ENCODE results near the gene ANTXR1.

Gene ANTXR1

DNA sequence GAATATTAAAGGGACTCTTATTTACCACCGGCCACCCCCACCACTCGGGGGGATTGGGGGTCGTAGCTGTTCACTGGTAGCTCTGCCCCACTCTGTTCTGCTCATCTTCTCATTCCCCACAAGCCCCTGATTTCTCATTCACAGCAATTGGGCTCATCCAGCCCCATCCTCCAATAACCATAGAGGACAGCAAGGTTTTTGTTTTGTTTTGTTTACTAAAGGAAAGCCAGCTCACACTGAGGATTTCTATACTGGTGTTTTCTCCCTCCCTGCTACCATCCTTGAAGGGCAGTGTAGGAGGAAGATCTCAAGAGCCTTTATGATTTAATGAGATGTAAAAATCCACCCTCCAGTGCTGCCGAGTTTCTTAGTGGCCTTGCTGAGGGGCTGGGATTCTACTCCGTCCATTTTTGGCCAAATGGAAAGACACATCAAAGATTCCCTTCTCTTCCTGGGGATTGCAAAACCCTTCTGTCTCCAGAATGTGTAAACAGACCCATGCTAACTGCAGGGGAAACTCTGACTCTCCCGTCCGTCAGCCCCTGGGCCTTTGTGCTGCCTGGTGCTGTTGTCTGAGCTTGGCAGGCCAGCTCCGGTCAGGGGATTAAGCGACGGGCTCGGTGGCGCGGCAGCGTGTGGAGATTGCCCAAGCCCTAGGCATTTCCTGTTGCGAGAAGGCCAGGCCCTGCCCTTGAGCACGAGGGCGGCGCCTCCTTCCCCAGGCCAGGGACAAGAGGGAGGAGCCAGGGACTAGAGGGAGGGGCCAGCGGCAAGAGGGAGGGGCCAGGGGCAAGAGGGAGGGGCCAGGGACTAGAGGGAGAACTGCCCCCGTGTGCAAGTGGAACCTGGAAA is 165.0 kb downstream of the ANTXR1 start:
- Histone ChIP-seq H3K4me2 (ENCODE audit: low read length, poor library complexity, severe bottlenecking) (peak overlapping the region; percentile 51), H3K9ac (ENCODE audit: low read length) (peak overlapping the region; percentile 91), H3K27ac (ENCODE audit: low read length, poor library complexity, severe bottlenecking) (peak overlapping the region; percentile 75), H3K18ac (ENCODE audit: low read depth in 1 of 2, low read length in 2 of 2) (peak overlapping the region; percentile 78 to 96), H3K27me3 (ENCODE audit: control insufficient read depth in 1 of 2, insufficient read depth in 1 of 2, low read length in 2 of 2) (no peaks in the 10 kb centered on the region), H2BK12ac (ENCODE audit: low read length in 2 of 2) (peak overlapping the region; percentile 59 to 91), H3K79me1 (replicated peaks; ENCODE audit: low read length, poor library complexity, severe bottlenecking) (no peaks in the 10 kb centered on the region), H3K23ac (ENCODE audit: low read length in 2 of 2) (no peak overlapping the region), H3K36me3 (ENCODE audit: control insufficient read depth in 1 of 2, insufficient read depth in 2 of 2, low read depth in 1 of 2, low read length in 2 of 2) (peaks cover 17 to 21% of the 10 kb centered on the region in 2 experiments), H2BK15ac (ENCODE audit: low read depth, poor library complexity, severe bottlenecking) (peak overlapping the region; percentile 9), H2BK120ac (ENCODE audit: low read depth, low read length) (peak overlapping the region; percentile 100), H2BK5ac (ENCODE audit: low read depth, low read length, poor library complexity, severe bottlenecking) (no peak overlapping the region), H3K4me1 (ENCODE audit: control insufficient read depth, insufficient read depth, low read depth, low read length) (peaks cover 13% of the 10 kb centered on the region), H3K4me3 (ENCODE audit: insufficient read depth in 1 of 2, low read depth in 1 of 2, low read length in 2 of 2) (peak overlapping the region in 1 of 2 experiments; percentile 52), H3K9me3 (ENCODE audit: control insufficient read depth, low read length) (no peaks in the 10 kb centered on the region), H3K14ac (ENCODE audit: low read length in 2 of 2) (peak overlapping the region; percentile 35 to 39), H2AFZ (ENCODE audit: low read depth, low read length) (no peak overlapping the region), H2AK5ac (ENCODE audit: low read length, severe bottlenecking) (peak overlapping the region; percentile 38), H4K91ac (ENCODE audit: low read length) (peak overlapping the region; percentile 96), H4K8ac (ENCODE audit: low read length) (peak overlapping the region; percentile 90), H3K4ac (ENCODE audit: low read depth in 1 of 2, low read length in 2 of 2) (peak overlapping the region; percentile 83 to 99)
- WGBS = 6% methylated on average over 20 of the region's 20 CpGs
- peak; percentile 100 for DNase-seq

DNA sequence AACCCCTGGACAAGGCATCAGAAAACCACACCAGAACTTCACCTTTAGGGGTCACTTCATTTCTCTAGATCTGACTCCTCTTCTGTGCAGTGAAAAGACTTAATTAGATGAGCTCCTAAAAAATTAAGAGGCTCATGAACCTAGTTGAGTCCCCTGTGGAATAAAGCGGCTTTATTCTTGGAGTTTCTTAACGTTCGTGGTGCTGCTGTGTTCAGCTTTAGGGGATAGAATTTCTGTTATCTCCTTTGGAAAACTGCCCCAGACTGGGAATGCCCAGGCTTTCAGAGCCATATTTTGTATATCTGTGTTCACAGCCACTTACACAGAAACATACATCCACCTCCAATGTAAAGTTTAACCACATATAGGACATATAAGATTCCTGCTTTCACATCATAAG is 165.8 kb downstream of the ANTXR1 start:
- H3K4me2 ChIP-seq (ENCODE audit: low read length, poor library complexity, severe bottlenecking) = no peak overlapping the region
- no peak overlapping the region for H3K27ac ChIP-seq (ENCODE audit: low read length, poor library complexity, severe bottlenecking)
- no peak overlapping the region for H3K14ac ChIP-seq (ENCODE audit: low read length in 2 of 2)
- H3K4ac ChIP-seq (ENCODE audit: low read depth in 1 of 2, low read length in 2 of 2) = peak overlapping the region in 1 of 2 experiments; percentile 47
- DNase-seq = no peak
- no peak overlapping the region for H4K91ac ChIP-seq (ENCODE audit: low read length)
- H2BK120ac ChIP-seq (ENCODE audit: low read depth, low read length) = peak overlapping the region; percentile 82
- H3K79me1 ChIP-seq (replicated peaks; ENCODE audit: low read length, poor library complexity, severe bottlenecking) = no peaks in the 10 kb centered on the region
- H3K23ac ChIP-seq (ENCODE audit: low read length in 2 of 2) = no peak overlapping the region
- no peak overlapping the region for H2BK12ac ChIP-seq (ENCODE audit: low read length in 2 of 2)
- peak overlapping the region in 1 of 2 experiments; percentile 54 for H3K18ac ChIP-seq (ENCODE audit: low read depth in 1 of 2, low read length in 2 of 2)
- peaks cover 13% of the 10 kb centered on the region for H3K4me1 ChIP-seq (ENCODE audit: control insufficient read depth, insufficient read depth, low read depth, low read length)
- H2BK15ac ChIP-seq (ENCODE audit: low read depth, poor library complexity, severe bottlenecking) = no peak overlapping the region
- H3K36me3 ChIP-seq (ENCODE audit: control insufficient read depth in 1 of 2, insufficient read depth in 2 of 2, low read depth in 1 of 2, low read length in 2 of 2) = peaks cover 17 to 25% of the 10 kb centered on the region in 2 experiments
- H3K27me3 ChIP-seq (ENCODE audit: control insufficient read depth in 1 of 2, insufficient read depth in 1 of 2, low read length in 2 of 2) = no peaks in the 10 kb centered on the region
- WGBS = 89% methylated on average over 3 of the region's 3 CpGs
- H3K9me3 ChIP-seq (ENCODE audit: control insufficient read depth, low read length) = no peaks in the 10 kb centered on the region
- no peak overlapping the region for H3K4me3 ChIP-seq (ENCODE audit: insufficient read depth in 1 of 2, low read depth in 1 of 2, low read length in 2 of 2)
- H2AFZ ChIP-seq (ENCODE audit: low read depth, low read length) = no peak overlapping the region
- no peak overlapping the region for H4K8ac ChIP-seq (ENCODE audit: low read length)
- H3K9ac ChIP-seq (ENCODE audit: low read length) = no peak overlapping the region
- no peak overlapping the region for H2BK5ac ChIP-seq (ENCODE audit: low read depth, low read length, poor library complexity, severe bottlenecking)
- no peak overlapping the region for H2AK5ac ChIP-seq (ENCODE audit: low read length, severe bottlenecking)

- Histone ChIP-seq H2BK15ac (ENCODE audit: low read depth, poor library complexity, severe bottlenecking) (no peak overlapping the region), H3K18ac (ENCODE audit: low read depth in 1 of 2, low read length in 2 of 2) (peak overlapping the region; percentile 88 to 92), H2BK12ac (ENCODE audit: low read length in 2 of 2) (peak overlapping the region; percentile 95 to 99), H3K27ac (ENCODE audit: low read length, poor library complexity, severe bottlenecking) (no peak overlapping the region), H2BK5ac (ENCODE audit: low read depth, low read length, poor library complexity, severe bottlenecking) (no peak overlapping the region), H3K4me2 (ENCODE audit: low read length, poor library complexity, severe bottlenecking) (no peak overlapping the region), H3K4me3 (ENCODE audit: insufficient read depth in 1 of 2, low read depth in 1 of 2, low read length in 2 of 2) (no peak overlapping the region), H2AFZ (ENCODE audit: low read depth, low read length) (no peak overlapping the region), H2AK5ac (ENCODE audit: low read length, severe bottlenecking) (no peak overlapping the region), H3K4ac (ENCODE audit: low read depth in 1 of 2, low read length in 2 of 2) (peak overlapping the region; percentile 57 to 85), H3K27me3 (ENCODE audit: control insufficient read depth in 1 of 2, insufficient read depth in 1 of 2, low read length in 2 of 2) (no peaks in the 10 kb centered on the region), H4K8ac (ENCODE audit: low read length) (peak overlapping the region; percentile 99), H2BK120ac (ENCODE audit: low read depth, low read length) (no peak overlapping the region), H3K9ac (ENCODE audit: low read length) (no peak overlapping the region), H3K23ac (ENCODE audit: low read length in 2 of 2) (no peak overlapping the region), H3K14ac (ENCODE audit: low read length in 2 of 2) (no peak overlapping the region), H4K91ac (ENCODE audit: low read length) (peak overlapping the region; percentile 99), H3K9me3 (ENCODE audit: control insufficient read depth, low read length) (no peaks in the 10 kb centered on the region), H3K36me3 (ENCODE audit: control insufficient read depth in 1 of 2, insufficient read depth in 2 of 2, low read depth in 1 of 2, low read length in 2 of 2) (peaks cover 17 to 37% of the 10 kb centered on the region in 2 experiments), H3K79me1 (replicated peaks; ENCODE audit: low read length, poor library complexity, severe bottlenecking) (no peaks in the 10 kb centered on the region), H3K4me1 (ENCODE audit: control insufficient read depth, insufficient read depth, low read depth, low read length) (peaks cover 11% of the 10 kb centered on the region)
- no peak for DNase-seq
- 99% methylated on average over 1 of the region's 1 CpG for WGBS
Observed at GRCh38 chr2:69180227-69180626, 167.2 kb downstream of the ANTXR1 start.

DNA sequence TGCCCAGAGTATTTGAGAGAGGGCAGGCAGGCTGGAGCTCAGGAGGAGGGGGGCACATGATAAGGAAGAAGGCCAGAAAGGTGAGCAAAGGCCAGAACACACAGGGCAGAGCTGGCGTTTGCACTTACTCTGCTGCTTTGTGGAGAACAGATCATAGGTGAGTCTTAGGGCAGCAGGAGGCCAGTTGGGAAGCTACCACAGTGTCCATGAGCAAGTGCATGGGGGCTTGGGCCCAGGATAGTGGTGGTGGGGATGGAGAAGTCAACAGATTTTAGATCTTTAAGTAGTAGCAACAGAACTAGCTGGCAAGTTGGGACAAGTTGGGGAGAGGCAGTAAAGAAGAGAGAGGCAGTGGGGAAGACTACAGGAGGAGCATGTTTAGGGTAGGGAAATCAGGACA is 168.0 kb downstream of the ANTXR1 start:
- no peak overlapping the region for H3K23ac ChIP-seq (ENCODE audit: low read length in 2 of 2)
- H2BK12ac ChIP-seq (ENCODE audit: low read length in 2 of 2) = peak overlapping the region; percentile 22 to 82
- H3K36me3 ChIP-seq (ENCODE audit: control insufficient read depth in 1 of 2, insufficient read depth in 2 of 2, low read depth in 1 of 2, low read length in 2 of 2) = peaks cover 17 to 43% of the 10 kb centered on the region in 2 experiments
- H3K9me3 ChIP-seq (ENCODE audit: control insufficient read depth, low read length) = no peaks in the 10 kb centered on the region
- H2AK5ac ChIP-seq (ENCODE audit: low read length, severe bottlenecking) = no peak overlapping the region
- no peak overlapping the region for H3K4me3 ChIP-seq (ENCODE audit: insufficient read depth in 1 of 2, low read depth in 1 of 2, low read length in 2 of 2)
- H3K14ac ChIP-seq (ENCODE audit: low read length in 2 of 2) = peak overlapping the region in 1 of 2 experiments; percentile 78
- H3K4ac ChIP-seq (ENCODE audit: low read depth in 1 of 2, low read length in 2 of 2) = peak overlapping the region; percentile 77 to 90
- DNase-seq = no peak
- no peak overlapping the region for H2BK5ac ChIP-seq (ENCODE audit: low read depth, low read length, poor library complexity, severe bottlenecking)
- H3K27me3 ChIP-seq (ENCODE audit: control insufficient read depth in 1 of 2, insufficient read depth in 1 of 2, low read length in 2 of 2) = no peaks in the 10 kb centered on the region
- H3K4me2 ChIP-seq (ENCODE audit: low read length, poor library complexity, severe bottlenecking) = no peak overlapping the region
- no peak overlapping the region for H3K9ac ChIP-seq (ENCODE audit: low read length)
- H3K27ac ChIP-seq (ENCODE audit: low read length, poor library complexity, severe bottlenecking) = no peak overlapping the region
- H4K91ac ChIP-seq (ENCODE audit: low read length) = peak overlapping the region; percentile 48
- H3K4me1 ChIP-seq (ENCODE audit: control insufficient read depth, insufficient read depth, low read depth, low read length) = peaks cover 13% of the 10 kb centered on the region
- no peak overlapping the region for H2AFZ ChIP-seq (ENCODE audit: low read depth, low read length)
- H3K79me1 ChIP-seq (replicated peaks; ENCODE audit: low read length, poor library complexity, severe bottlenecking) = no peaks in the 10 kb centered on the region
- WGBS = 89% methylated on average over 1 of the region's 1 CpG
- peak overlapping the region; percentile 93 for H2BK120ac ChIP-seq (ENCODE audit: low read depth, low read length)
- peak overlapping the region; percentile 93 to 97 for H3K18ac ChIP-seq (ENCODE audit: low read depth in 1 of 2, low read length in 2 of 2)
- H2BK15ac ChIP-seq (ENCODE audit: low read depth, poor library complexity, severe bottlenecking) = peak overlapping the region; percentile 49
- peak overlapping the region; percentile 50 for H4K8ac ChIP-seq (ENCODE audit: low read length)
